NAMALWA (cell line): ENCODE data around the gene HAGHL.
A peak's percentile ranks its signal among the peaks of the same experiment; 100 is the strongest.

Experiments
- DNase-seq: peaks from one replicate; pipeline ENCODE4 v3.0.0-alpha.2; 2015; ENCODE audit warnings: low spot score

Gene HAGHL, protein sequence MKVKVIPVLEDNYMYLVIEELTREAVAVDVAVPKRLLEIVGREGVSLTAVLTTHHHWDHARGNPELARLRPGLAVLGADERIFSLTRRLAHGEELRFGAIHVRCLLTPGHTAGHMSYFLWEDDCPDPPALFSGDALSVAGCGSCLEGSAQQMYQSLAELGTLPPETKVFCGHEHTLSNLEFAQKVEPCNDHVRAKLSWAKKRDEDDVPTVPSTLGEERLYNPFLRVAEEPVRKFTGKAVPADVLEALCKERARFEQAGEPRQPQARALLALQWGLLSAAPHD

DNA sequence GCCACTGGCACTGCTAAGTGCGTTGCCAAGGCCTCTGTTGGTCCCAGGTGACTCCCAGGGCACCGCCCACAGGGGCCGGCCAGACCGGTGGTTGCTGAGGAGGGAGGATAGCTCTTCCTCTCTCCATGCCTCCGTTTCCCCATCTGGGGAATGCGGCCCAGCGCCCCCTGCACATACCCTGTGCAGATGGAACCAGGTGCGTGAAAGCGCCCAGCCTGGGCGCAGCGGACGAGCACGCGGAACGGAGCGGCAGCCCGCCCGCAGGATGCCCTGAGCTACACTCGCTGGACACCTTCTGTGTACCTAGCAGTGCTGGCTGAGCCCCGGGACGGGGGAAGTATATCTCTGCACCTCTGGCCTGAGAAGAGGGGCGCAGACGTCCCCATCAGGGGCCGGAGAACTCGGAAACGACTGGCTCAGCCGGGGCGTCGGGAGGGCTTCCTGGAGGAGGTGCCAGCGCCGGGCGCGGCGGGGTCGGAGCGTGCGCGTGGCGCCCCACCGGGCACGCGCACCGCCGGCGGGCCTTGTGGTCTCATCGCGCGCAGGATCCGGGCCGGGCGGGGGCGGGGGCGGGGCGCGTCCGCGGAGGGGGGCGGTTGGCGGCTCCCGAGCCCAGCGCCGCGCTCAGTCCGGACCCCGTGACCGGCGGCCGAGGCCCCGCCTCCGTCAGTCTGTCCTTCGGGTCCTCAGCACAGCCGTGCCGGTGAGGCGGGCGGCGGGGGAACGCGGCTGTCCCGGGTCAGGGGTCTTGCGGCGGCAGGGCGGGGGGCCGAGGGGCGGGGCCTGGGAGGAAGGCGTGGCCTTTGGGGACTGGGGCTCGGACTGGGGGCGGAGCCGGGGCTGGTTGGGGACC, at the start of gene HAGHL, which contains the start of gene CCDC78:
TSS of gene HAGHL (plus strand) at position 669 of the 853 bp plus-strand sequence. CDS start 404 bp downstream, outside the sequence.
TSS of gene CCDC78 (minus strand) at position 6 of the 853 bp plus-strand sequence. CDS start 76 bp downstream, outside the sequence.
- peak; percentile 65 for DNase-seq

DNA sequence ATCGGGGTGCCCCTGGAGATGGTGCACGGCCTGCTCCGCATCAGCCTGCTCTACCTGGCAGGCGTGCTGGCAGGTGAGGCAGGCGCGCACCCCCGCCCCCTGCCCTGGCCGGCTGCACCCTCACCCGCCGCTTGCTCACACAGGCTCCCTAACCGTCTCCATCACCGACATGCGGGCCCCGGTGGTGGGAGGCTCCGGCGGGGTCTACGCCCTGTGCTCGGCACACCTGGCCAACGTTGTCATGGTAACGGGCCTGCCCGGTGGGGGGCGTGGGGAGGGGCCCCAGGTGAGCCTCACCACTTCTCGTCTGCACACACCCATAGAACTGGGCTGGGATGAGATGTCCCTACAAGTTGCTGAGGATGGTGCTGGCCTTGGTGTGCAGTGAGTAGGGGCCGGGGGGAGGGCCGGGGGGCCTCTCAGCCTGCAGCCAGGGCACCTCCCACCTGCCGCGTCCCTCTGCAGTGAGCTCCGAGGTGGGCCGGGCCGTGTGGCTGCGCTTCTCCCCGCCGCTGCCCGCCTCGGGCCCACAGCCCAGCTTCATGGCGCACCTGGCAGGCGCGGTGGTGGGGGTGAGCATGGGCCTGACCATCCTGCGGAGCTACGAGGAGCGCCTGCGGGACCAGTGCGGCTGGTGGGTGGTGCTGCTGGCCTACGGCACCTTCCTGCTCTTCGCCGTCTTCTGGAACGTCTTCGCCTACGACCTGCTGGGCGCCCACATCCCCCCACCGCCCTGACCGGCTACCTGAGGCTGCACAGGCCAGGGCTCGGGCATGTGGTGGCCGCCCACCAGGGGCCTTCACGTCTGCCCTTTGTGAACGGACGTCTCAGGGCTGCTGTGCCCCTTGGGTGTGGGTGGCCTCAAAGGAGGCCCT, 49.4 kb upstream of the HAGHL start:
- no peak for DNase-seq

DNA sequence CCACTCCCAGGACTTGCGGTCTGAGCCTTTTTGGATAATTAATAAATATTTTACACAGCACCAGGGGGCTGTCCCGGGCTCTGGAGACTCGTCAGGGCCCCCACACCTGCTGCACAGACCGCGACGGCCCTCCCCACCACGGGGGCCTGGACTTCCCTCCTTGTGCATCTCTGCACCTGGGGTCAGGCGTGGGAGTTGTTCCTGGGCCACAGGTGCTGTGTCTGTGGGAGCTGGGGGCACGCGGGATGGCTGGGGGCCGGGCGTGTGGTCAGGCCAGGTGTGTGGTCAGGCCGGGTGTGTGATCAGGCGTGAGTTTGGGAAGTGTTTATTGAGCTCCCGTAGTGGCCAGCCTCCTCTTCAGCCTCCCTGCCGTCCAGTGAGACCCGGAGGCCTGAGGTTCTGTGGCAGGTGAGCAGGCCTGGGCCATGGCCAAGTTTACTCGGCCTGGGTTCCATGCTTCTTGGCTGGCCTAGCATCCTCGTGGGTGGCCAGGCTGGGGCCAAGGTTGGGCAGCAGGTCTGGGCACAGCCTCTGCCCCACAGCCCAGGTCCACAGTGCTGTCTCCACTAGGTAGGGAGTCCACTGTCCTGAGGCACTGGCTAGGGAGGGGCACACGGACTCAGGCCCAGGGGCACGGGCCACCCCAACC, 48.6 kb upstream of the HAGHL start:
- DNase-seq: no peak

DNA sequence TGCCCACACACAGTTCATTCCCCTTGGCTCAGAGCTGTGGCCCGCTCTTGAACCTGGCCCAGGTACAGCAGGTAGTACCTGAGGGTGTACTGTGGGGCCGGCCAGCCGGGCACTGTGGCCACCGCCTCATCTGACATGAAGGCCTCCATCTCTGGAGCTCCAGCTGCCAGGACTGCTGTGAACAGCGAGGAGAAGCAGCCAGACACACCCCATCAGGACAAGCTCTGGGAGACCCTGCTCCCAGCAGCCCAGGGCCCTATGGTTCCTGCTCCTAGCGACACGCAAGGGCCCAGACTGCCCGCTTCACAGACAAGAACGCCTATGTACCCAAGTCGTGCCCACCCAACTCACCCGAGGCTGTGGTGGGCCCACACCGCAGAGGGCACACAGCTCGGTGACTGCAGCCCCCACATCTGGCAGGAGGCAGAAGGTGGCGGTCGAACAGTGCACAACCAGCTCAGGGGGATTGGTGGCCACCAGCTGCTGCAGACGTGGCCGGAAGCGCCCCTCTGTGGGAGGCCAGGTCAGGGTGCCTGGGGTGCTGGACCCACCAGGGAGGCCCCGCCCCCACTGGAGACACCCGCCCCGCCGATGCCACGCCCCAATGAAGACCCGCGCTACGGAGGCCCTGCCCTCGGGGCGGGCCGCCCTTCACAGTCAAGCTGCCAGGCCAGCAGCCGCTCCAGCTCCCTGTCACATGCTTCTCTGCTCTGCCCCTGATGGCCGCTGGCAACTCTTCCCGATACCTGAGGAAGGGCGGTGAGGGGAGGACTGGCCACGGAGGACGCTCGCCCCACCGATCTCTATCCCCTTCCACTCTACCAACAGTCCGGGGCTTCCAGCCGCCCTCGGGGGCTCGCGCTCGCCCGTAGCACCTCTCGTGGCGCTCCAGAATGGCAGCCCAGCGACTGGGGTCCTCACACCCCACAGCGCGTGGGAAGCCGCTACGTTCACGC, 47.8 kb upstream of the HAGHL start:
- peak; percentile 79 for DNase-seq

DNA sequence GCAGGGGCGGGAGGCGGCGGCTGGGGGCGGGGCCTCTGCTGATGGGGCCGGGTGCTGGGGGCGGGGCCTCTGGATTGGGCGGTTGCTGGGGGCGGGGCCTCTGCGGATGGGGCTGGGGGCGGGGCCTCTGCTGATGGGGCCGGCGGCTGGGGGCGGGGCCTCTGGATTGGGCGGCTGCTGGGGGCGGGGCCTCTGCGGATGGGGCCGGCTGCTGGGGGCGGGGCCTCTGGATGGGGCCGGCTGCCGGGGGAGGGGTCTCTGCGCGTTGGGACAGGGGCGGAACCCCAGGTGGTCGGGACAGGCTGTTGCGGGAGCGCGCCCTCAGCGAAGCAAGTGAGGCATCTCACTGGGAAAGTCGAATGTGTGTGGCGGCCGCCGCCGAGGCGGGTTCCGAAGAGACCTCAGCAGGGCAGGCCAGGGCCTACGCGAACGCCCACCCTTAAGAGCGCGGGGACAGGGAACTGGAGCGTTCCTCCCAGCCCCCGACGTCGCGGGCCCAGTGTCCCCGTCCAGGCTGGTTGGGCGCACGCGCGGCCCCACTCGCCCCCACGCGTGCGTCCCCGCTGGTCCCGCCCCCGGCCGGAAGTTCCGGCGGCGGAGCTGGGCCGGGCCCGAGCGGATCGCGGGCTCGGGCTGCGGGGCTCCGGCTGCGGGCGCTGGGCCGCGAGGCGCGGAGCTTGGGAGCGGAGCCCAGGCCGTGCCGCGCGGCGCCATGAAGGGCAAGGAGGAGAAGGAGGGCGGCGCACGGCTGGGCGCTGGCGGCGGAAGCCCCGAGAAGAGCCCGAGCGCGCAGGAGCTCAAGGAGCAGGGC, 46.9 kb upstream of the HAGHL start, which contains the start of gene STUB1:
TSS of gene STUB1 (plus strand) at position 597 of the 811 bp plus-strand sequence. CDS start at position 713, 116 bp downstream.
- DNase-seq: peak; percentile 90

DNA sequence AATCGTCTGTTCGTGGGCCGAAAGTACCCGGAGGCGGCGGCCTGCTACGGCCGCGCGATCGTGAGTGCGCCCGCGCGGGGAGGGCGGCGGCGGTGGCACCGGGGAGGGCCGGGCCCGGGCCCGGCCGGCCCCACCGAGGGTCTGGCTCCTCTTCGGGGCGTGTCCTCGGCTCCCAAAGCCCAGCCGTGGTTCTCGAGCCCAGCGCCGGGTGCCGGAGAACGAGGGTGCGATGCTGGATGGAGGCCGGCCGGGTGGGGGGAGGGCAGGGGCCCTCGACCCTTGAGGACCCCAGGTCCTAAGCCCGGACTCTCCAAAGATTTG, 46.3 kb upstream of the HAGHL start:
- DNase-seq: no peak

DNA sequence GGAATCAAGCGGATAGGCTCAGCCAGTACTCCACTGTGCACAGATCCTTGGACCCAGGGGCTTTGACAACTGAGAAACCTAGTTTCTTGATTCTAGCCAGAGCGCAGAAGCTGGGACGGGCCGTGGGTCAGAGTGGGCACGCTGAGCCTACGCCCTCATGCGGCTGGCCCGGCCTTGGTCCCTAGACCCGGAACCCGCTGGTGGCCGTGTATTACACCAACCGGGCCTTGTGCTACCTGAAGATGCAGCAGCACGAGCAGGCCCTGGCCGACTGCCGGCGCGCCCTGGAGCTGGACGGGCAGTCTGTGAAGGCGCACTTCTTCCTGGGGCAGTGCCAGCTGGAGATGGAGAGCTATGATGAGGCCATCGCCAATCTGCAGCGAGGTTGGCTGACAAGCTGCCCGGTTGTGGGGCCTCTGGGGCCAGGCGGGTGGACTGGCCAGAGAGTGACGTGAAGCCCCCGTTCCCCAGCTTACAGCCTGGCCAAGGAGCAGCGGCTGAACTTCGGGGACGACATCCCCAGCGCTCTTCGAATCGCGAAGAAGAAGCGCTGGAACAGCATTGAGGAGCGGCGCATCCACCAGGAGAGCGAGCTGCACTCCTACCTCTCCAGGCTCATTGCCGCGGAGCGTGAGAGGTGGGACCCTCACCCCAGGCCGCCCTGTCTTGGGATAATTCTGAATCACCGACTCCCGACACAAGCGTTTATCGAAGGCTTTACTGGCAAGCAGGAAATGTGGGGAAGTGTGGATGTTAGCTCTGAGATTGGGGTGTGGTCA, 45.8 kb upstream of the HAGHL start:
- DNase-seq: peak; percentile 52

DNA sequence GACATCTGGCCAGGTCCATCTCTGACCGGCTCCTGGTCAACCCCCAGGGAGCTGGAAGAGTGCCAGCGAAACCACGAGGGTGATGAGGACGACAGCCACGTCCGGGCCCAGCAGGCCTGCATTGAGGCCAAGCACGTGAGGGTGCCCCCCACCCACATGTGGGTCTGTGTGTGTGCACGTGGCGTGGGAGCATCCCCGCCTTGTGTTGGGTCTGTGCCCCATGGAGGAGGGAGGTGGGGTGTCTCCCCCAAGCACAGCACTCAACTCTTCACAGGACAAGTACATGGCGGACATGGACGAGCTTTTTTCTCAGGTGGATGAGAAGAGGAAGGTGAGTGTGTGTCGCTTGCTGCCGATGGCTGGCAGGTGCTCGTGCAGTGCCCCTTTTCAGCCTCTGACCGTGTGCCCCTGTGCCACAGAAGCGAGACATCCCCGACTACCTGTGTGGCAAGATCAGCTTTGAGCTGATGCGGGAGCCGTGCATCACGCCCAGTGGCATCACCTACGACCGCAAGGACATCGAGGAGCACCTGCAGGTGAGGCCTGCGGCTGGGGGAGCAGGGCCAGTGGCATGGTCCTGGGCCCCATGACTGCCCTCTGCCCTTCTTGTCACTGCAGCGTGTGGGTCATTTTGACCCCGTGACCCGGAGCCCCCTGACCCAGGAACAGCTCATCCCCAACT, 45.0 kb upstream of the HAGHL start:
- no peak for DNase-seq

DNA sequence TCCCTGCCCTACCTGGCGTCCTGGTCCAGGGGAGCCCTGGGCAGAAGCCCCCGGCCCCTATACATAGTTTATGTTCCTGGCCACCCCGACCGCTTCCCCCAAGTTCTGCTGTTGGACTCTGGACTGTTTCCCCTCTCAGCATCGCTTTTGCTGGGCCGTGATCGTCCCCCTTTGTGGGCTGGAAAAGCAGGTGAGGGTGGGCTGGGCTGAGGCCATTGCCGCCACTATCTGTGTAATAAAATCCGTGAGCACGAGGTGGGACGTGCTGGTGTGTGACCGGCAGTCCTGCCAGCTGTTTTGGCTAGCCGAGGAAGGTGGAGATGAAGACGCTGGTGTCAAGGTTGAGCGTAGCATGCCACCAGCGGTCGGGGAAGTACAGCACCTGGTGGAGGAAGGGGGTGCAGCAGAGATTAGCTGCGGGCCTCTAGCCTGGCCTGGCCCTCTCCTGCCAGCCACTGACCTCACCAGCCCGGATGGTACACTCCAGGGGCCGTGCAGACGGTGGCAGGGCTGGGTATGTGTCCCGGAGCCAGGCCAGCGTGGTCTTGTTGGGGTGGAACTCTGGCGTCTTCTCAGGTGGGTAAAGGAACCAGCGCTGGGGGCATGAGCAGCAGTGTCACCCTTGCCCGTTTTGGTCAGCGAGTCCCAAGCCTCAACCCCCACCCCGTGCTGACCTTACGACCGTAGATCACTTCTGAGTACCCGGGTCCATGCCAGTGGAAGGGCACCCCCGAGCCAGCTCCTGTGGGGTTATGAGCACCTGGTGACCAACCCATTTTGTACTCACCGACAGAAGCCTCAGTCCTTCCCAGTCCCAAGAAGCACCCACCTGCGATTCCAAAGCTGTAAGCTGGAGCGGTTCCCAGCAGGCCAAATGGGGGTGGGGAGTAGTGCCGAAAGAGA, 44.2 kb upstream of the HAGHL start:
- no peak for DNase-seq

DNA sequence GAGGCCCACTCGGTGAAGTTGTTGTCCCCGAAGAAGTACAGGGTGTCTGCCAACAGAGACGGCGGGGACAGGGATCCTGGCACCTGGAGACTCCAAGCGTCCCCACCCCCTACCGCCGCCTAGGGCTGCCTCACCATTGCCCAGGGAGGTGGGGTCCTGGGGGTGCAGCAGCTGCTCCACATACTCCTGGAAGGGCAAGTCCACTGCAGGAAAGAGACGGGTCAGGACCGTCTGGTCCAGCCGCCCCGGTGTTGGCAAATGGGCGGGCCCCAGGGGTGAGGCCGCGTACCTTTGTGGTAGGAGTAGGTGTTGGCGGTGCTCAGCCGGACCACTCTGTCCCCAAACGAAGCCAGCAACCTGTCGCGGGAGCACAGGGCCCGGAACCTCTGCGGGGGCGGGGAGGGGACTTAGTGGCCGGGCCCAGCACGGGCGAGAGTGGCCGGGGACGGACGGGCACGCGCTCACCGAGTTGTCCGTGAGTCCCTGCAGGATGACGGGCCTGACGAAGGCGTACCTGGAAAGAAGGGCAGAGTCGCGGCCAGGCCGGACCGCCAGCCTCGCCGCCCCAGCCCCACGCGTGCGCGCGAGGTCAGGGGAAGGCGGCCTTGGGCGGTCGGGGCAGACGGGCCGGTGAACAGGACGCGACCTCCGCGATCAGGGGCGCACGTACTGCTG, 43.4 kb upstream of the HAGHL start:
- no peak for DNase-seq

DNA sequence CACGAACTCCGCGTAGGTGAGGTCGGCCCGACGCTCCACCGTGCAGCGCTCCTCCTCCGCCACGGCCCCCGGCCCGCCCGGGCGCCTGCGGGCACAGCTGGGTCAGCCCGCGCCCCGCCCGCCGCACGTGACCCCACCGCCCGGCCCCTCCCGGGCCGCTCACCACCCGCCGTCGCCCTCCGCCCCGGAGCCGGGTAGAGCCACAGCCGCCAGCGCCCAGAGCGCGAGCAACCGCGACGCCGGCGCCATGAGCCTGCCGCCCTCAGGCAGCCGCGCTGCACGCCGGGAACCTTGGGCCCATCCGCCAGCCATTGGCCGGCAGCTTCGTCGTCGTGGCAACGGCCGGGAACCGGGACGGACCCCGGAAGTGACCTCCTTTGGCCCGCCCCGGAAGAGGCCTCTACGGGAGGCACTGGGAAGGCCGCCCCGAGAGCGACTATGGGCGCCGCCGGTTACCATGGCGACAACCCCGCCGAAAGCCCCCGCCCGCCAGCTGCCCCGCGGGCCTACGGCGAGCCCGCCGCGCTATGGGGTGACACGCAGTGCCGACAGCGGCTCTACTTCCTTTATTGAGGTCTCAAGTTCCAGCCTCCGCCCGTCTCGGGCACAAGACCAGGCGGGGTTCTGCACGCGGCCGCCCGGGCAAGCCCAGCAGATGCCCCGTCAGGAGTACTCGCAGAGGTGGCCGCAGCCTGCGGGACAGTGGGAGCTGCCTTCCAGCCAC, 42.7 kb upstream of the HAGHL start, which contains the start of gene JMJD8:
TSS of gene JMJD8 (minus strand) at position 264 of the 724 bp plus-strand sequence. CDS start at position 249, 15 bp downstream.
- peak; percentile 96 for DNase-seq

DNA sequence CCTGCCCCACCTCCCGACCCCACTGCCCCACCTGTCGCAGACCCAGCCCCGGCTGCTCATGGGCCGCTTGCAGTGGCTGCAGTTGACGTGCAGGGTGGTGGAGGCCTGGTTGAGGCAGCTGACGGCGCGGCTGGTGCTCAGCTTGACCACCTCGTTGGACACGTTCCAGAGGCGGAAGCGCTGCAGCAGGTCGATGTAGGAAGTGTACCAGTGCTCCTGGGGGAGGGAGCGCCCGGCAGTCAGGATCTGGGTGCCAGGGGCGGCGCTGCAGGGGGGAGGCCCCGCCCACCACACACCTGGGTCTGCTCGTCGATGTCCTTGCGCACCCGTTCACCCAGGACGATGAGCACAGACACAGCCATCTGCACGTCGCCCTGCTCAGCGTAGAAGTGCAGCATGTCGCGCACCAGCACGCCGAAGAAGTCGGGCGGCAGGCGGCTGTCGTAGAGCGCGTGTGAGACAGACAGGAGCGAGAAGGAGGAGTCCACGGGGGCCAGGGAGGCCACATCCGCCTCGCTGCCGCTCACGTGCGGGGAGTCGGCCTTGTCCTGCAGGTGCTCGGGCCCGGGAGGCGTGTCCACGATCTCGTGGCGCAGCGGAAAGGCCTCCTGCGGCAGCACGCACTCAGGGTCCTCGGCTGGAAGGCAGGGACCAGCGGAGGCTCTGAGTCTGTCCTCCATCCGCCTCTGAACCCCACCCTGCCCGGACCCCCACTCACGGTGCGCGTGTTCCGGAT, 41.8 kb upstream of the HAGHL start:
- DNase-seq: no peak

DNA sequence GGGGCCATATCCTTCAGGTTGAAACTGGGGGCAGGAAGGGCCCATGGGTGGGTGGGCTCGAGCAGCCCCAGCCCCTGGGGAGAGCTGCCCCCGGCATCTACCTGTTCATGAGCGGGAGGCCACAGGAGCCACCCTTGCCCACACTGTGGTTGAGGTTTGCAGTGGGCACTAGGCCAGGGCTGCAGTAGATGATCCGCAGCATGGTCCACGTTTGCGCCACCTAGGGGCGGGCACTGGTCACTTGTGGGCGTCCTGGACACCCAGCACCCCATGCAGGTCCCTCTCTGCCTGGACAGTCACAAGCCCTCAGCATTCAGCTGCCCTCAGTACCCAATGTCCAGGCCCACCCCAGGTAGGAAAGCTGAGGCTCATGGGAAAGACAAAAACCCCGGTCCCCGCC, 40.9 kb upstream of the HAGHL start:
- DNase-seq: no peak

DNA sequence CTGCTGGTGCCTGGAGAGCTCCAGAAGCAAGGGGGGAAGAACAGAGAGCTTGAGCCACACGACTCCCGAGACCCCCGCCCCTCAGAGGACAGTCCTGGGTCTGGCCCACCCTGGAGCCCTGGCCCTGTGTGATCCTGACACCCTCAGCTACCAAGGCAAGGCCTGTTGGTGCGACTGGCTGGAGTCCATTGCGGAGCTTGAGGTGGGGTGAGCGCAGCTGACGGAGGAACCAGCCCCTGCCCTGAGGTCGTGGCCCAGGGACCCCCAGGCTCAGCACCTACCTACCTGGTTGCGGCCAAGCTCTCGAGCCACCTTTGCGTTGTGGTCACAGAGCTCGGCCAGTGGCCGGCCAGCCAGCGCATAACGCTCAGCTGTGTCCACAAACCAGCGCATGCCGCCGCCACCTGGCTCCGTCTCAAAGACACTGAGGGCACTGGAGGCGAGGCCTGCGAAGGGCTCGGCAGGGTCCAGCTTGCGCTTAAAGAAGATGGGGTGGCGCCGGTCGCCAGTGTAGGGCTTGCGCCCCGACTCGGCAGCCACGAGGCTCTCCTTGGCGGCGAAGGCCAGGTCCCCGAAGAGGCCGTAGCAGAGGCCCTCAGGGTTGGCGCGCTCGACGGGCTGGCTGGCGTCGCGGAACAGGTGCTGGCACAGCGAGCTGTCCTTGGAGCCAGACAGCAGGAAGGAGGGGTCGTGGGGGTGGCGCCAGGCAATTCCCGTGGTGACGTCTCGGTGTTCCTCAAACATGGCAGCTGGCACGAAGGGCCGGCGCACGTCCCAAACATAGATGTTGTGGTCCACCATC, 40.2 kb upstream of the HAGHL start:
- no peak for DNase-seq
